SK-N-MC (cell line): ENCODE measurements around the gene CD27.
"Not testable (repeated sequence)": the region's sequence is repeated elsewhere in the genome, so short reads cannot be mapped to it uniquely, and the experiment has no call there.

Source experiments
- DNase-seq: peaks from one replicate; pipeline ENCODE4 v3.0.0-alpha.2; 2011; ENCODE audit warnings: low read depth, low spot score
- H3K27ac ChIP-seq: fragments of 200-600 bp; sonication (generic); 2 replicates; pipeline ENCODE4 v1.5.1; 2016; ENCODE audit warnings: mixed run types
- H3K36me3 ChIP-seq: fragments of 200-600 bp; sonication (generic); 2 replicates; pipeline ENCODE4 v1.6.1; 2017; ENCODE audit warnings: antibody characterized with exemption, low read length, mixed read lengths; ENCODE audit not compliant: insufficient read depth
- H3K4me3 ChIP-seq: fragments of 200-600 bp; sonication (generic); 2 replicates; pipeline ENCODE4 v1.5.1; 2016
- H3K9ac ChIP-seq: fragments of 200-600 bp; sonication (generic); 2 replicates; pipeline ENCODE4 v1.8.0; 2017; ENCODE audit warnings: mixed run types, mixed read lengths; ENCODE audit not compliant: insufficient read length
- H3K9me3 ChIP-seq: fragments of 200-600 bp; sonication (generic); 2 replicates; pipeline ENCODE4 v1.6.1; 2017; ENCODE audit warnings: low read depth, mild to moderate bottlenecking, antibody characterized with exemption, low read length, moderate library complexity, mixed read lengths
- EZH2 ChIP-seq: fragments of 200-600 bp; sonication (generic); IDR thresholded peaks from one replicate; pipeline ENCODE4 v1.6.1; 2017; ENCODE audit warnings: antibody characterized with exemption
- FOXP2 ChIP-seq: optimal IDR thresholded peaks from 2 replicates; pipeline ENCODE3; 2011; ENCODE audit warnings: mild to moderate bottlenecking, moderate library complexity; ENCODE audit not compliant: insufficient read depth; ENCODE audit errors: extremely low read length, control extremely low read depth
- POLR2AphosphoS5 ChIP-seq: IDR thresholded peaks from 2 replicates; pipeline ENCODE4 v1.6.1; 2012; ENCODE audit warnings: mild to moderate bottlenecking, low read depth, low read length, borderline replicate concordance

CD27 gene

DNA sequence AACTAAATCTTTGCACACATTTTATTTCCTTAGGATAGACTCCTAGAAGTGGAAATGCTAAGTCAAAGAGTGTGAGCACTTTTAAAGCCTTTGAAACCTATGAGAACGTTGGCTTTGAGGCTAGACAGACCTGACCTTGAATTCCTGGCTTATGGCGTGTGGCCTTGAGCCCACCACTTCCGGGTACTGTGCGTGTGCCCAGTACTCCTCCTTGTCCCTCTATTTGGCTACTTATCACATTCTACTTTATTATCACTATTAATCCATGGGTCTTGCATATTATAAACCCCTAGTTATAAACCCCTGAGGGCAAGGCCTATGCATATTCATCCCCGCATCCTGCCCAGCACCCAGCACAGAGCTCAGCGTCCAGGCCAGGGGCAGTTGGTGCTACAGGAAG, 26.0 kb upstream of the CD27 start:
- Histone ChIP-seq H3K4me3 (no peak overlapping the region), H3K9ac (no peak overlapping the region), H3K9me3 (no peaks in the 10 kb centered on the region), H3K36me3 (no peaks in the 10 kb centered on the region), H3K27ac (no peak overlapping the region)
- DNase-seq: no peak
- TF ChIP-seq FOXP2: no peak

DNA sequence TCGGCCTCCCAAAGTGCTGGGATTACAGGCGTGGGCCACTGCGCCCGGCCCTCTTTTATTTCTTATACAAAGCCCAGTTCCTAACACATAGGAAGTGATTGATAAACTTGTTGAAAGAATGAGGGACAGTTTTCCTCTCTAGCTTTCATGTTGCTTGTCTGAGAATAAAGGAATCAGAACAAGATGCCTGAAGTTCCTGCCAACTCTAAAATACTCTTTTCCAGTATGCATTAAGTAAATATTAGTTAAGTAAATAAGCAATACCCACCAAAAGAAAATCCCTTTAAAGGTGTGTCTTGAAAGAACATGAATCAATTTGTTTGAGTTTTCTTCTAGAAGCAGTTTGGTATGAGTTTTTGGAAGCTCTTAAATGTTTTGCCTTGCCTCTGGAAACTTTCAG, 24.4 kb upstream of the CD27 start:
- Histone ChIP-seq H3K9ac (no peak overlapping the region), H3K27ac (no peak overlapping the region), H3K9me3 (no peaks in the 10 kb centered on the region), H3K4me3 (no peak overlapping the region), H3K36me3 (no peaks in the 10 kb centered on the region)
- DNase-seq: no peak
- TF ChIP-seq FOXP2 (no peak), POLR2AphosphoS5 (no peak), EZH2 (no peak)

DNA sequence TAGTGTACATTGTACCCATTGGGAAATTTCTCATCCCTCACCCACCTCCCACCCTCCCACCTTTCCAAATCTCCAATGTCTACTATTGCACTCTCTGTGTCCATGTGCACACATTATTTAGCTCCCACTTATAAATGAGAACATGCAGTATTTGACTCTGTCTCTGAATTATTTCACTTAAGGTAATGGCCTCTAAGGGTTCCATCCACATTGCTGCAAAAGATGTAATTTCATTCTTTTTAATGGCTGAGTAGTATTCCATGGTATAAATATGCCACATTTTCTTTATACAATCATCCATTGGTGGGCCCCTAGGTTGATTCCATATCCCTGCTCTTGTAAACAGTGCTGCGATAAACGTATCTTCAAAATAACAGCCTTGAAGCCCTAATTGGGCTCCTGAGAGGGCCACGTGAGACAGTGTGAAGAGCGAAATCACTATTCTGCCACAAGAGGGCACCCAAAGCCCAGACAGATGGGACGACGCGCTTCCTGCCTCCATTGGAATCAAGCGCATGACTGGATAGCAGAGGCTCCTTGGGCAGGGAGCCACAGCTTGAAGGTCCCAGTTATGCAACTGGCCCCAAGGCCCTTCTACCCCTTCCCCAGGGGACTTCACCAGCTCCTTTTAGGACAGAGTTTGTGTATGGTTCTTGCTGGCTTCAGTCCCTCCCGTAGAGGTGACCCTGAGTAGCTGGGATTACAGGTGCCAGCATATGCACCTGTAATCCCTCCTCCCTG, 21.3 kb upstream of the CD27 start:
- no peaks in the 10 kb centered on the region for H3K36me3 ChIP-seq
- H3K9ac ChIP-seq: no peak overlapping the region
- H3K9me3 ChIP-seq: no peaks in the 10 kb centered on the region
- DNase-seq: peak; percentile 80
- no peak overlapping the region for H3K4me3 ChIP-seq
- H3K27ac ChIP-seq: no peak overlapping the region
- TF ChIP-seq FOXP2 (no peak), POLR2AphosphoS5 (no peak), EZH2 (no peak)

DNA sequence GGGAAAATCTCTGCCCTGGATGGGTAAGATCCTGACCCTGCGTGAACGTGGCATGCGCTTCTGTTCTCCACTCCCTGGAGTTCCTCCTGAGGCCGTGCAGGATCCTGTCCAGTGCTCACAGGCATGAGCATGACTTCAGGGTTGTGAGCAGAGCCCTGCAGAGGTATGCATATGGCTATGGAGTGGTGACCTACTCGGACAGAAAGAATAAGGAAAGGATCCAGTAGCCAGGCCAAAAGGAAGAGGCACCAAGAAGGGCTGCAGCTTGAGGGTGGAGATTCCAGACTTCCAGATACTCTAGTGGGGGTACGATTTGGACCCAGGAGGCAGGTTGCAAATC, 20.8 kb upstream of the CD27 start:
- Histone ChIP-seq H3K9ac (no peak overlapping the region), H3K27ac (no peak overlapping the region)

DNA sequence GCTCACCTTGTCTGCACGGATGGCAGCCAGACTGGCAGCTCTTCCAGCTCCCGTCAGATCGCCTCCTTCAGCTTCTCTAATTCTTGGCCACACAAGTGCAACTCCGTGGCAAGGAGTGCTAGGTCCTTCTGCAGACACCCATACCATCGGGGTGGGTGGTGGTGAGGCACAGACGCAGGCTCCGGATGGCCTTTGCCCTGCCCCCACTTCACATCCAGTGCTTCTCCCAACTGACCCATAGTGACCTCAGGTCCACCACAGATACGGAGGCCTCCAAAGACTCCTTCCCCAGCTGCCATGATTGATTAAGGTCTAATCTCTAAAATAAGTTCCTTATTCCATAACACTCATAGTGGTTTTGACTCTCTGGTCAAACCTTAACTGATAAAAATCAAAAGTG, 19.9 kb upstream of the CD27 start:
- H3K9me3 ChIP-seq: no peaks in the 10 kb centered on the region
- H3K9ac ChIP-seq: no peak overlapping the region
- DNase-seq: no peak
- no peak overlapping the region for H3K4me3 ChIP-seq
- H3K27ac ChIP-seq: no peak overlapping the region
- H3K36me3 ChIP-seq: no peaks in the 10 kb centered on the region
- no peak for TF ChIP-seq EZH2
- TF ChIP-seq POLR2AphosphoS5: no peak
- TF ChIP-seq FOXP2: no peak

More for the DNA sequence above, 20.8 kb upstream of the CD27 start:
- no peak for TF ChIP-seq FOXP2
- TF ChIP-seq EZH2: no peak
- TF ChIP-seq POLR2AphosphoS5: no peak
- H3K36me3 ChIP-seq: no peaks in the 10 kb centered on the region
- no peak for DNase-seq
- no peaks in the 10 kb centered on the region for H3K9me3 ChIP-seq
- H3K4me3 ChIP-seq: no peak overlapping the region

DNA sequence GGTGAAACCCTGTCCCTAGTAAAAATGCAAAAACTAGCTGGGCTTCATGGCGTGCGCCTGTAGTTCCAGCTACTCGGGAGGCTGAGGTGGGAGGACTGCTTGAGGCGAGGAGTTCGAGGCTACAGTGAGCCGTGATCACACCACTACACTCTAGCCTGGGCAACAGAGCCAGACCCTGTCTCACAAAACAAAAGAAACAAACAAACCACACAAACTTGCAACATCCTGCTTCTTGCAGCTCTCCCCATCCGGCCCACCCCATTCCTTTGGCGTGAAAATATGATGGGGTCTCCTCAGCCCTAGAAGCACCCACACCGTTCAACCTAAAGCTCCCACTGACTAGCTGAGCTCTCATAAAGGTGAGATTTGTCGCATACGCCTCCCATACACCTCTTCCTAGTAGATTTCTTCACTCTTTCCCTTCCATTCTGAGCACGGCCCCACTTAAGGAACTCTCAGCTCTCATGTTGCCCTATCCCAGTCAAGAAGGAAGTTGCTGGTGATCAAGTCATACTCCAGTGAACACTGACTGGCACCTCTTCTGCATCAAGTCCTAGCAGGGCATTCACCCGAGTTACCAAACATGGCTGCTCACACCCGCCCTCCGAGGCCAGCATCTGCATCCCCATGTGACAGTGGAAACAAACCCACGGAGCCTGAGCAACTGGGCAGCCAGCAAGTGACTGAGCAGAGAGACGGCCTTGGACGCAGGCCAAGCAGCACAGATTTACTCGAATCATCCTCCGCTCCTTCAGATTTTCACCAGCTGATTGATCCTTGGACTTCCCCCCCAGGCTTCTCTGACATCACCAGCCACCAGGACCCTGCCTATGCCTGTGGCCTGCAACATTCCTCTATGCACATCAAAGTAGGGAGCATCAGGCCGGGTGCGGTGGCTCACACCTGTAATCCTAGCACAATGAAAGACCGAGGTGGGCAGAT, 18.9 kb upstream of the CD27 start:
- Histone ChIP-seq H3K9me3 (no peaks in the 10 kb centered on the region), H3K4me3 (no peak overlapping the region)

DNA sequence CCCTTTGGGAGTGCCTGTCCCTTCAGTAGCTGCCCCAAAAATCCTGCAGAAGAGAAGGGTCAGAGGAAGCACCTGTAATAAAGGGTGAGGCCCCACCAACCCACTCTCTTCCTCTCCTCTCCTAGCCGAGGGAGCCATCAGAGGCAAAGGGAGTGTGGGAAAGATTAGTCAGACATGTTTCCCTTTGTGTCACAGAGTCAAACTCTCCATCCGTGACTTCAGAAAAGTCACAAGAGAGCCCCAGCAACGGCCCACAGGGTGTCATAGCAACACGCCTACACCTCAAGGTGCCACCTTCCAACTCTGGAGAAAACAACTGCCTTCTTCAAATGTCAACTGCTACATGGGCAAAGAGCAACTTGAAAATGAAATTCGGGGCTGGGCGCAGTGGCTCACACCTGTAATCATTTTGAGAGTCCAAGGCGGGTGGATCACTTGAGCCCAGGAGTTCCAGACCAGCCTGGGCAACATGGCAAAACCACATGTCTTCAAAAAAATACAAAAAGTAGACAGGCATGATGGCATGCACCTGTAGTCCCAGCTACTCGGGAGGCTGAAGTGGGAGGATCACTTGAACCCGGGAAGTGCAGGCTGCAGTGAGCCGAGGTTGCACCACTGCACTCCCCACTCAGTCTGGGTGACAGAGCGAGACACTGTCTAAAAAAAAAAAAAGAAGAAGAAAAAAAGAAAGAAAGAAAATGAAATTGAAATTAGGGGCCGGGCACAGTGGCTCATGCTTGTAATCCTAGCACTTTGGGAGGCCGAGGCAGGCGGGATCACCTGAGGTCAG, 17.7 kb upstream of the CD27 start:
- no peak for DNase-seq
- Histone ChIP-seq H3K9ac (no peak overlapping the region), H3K27ac (no peak overlapping the region), H3K9me3 (no peaks in the 10 kb centered on the region), H3K4me3 (no peak overlapping the region), H3K36me3 (no peaks in the 10 kb centered on the region)
- TF ChIP-seq FOXP2: no peak
- TF ChIP-seq EZH2: no peak
- TF ChIP-seq POLR2AphosphoS5: no peak

More for the DNA sequence above, 18.9 kb upstream of the CD27 start:
- DNase-seq: no peak
- H3K36me3 ChIP-seq: no peaks in the 10 kb centered on the region
- no peak overlapping the region for H3K9ac ChIP-seq
- no peak overlapping the region for H3K27ac ChIP-seq
- TF ChIP-seq FOXP2 (no peak), POLR2AphosphoS5 (no peak), EZH2 (no peak)

DNA sequence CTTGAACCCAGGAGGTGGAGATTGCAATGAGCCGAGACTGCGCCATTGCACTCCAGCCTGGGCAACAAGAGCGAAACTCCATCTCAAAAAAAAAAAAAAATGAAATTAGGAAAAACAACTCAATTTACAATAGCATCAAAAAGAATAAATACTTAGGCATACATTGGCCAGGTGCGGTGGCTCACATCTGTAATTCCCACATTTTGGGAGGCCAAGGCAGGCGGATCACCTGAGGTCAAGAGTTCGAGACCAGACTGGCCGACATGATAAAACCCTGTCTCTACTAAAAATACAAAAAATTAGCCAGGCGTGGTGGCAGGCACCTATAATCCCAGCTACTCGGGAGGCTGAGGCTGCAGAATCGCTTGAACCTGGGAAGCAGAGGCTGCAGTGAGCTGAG, 17.0 kb upstream of the CD27 start:
- not testable (repeated sequence) for H3K9me3 ChIP-seq, H3K36me3 ChIP-seq, H3K27ac ChIP-seq, H3K4me3 ChIP-seq, DNase-seq, H3K9ac ChIP-seq

DNA sequence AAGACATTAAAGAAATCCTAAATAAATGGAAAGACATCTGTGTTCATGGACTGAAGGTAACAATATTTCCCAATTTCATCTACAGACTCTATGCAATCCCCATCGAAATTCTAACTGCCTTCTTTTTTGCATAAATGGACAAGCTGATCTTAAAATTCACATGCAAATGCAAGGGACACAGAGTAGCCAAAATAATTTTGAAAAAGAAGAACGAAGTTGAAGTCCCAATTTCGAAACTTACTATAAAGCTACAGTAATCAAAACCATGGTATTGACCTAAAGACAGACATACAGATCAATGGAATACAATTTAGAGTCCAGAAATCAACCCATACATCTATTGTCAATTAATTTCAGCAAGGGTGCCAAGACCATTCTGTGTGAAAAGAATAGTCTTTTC, 16.4 kb upstream of the CD27 start:
- TF ChIP-seq POLR2AphosphoS5 (no peak), EZH2 (no peak), FOXP2 (no peak)
- H3K9me3 ChIP-seq: no peaks in the 10 kb centered on the region
- H3K27ac ChIP-seq: 0 out of 2 replicates have a peak overlapping the region, but pooled peaks have one; percentile 13
- H3K9ac ChIP-seq: no peak overlapping the region
- DNase-seq: no peak
- H3K4me3 ChIP-seq: no peak overlapping the region
- H3K36me3 ChIP-seq: no peaks in the 10 kb centered on the region
